Lower leg skin (tissue), 4 donors: ENCODE data around the gene P2RY8. TPM values are rescaled to one million over a fixed set of nuclear protein-coding genes. Genes with fewer than 3 reads are reported as not detected.

Experiments
- DNase-seq, 2 donors: peaks; one replicate each; pipeline ENCODE4 v3.0.0-alpha.2; 2019; ENCODE audit warnings: low spot score in 2 of 2
- H3K4me3 ChIP-seq: fragments of 200-600 bp; sonication (generic); 2 replicates; pipeline ENCODE4 v1.5.1; 2017; ENCODE audit warnings: mild to moderate bottlenecking, low read depth; ENCODE audit not compliant: poor library complexity, severe bottlenecking
- POLR2A ChIP-seq, 2 donors: fragments of 450-650 bp; IDR thresholded peaks; one replicate each; pipeline ENCODE4 v1.6.1; 2016 to 2017; ENCODE audit warnings: antibody characterized with exemption in 2 of 2, mild to moderate bottlenecking in 1 of 2, moderate library complexity in 1 of 2
- WGBS, 2 donors: methylation state at CpG; one replicate each; pipeline ENCODE4 v1.1.5; 2018; 5-methylcytosine and 5-hydroxymethylcytosine counted together
- intact Hi-C: fragments of 100-400 bp; cut with DNase I; formaldehyde crosslinking; loops from one replicate; pipeline ENCODE4 v1.15.0; 2023; ENCODE audit warnings: low total_unique reads
- total RNA-seq, 4 donors: library from RNA; depleted of rRNA; stranded (reverse); fragments of >200 nt; gene quantifications; one replicate each; pipeline ENCODE4 v1.1.0, GENCODE V29; 2016
- TF ChIP-seq, protein P1 (sequence below), 3 donors: fragments of 450-650 bp; IDR thresholded peaks; one replicate each; pipeline ENCODE4 v1.5.1; 2016; ENCODE audit warnings: antibody characterized with exemption in 3 of 3, mild to moderate bottlenecking in 3 of 3, moderate library complexity in 2 of 3

Gene P2RY8
- total RNA-seq = under 1 TPM; 0.08 to 0.81 (median 0.48) TPM

DNA sequence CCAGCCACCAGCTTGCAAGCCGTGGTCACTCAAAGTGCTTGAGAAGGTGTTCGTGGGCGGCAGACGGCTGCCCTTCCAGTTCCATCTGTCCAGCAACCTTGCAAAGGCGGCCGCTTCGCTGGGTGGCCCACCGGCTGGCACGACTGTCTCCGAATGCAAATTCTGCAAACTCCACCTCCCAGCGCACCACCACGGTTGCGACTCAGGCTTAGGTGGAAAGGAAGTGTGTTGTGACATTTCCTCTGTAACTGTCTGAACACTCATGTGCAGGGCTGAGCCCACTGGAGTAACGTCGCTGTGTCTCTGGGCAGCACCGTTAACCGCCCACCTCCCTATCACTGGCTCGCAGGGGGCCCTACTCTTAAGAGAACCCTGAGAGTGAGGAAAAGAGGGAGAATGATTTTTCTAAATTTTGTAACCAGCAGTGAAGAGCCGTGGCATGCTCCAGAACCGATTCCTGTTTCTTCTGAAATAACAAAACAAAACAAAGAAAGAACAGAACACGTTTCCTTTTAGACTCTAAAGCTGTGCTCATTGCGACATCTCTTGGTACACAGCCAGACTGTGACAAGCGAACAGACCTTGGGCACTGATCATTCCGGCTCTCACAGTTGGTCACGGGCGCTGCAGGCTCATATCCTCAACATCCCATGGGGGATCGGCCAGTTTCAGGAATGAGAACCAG lies at the start of gene P2RY8:
TSS of gene P2RY8 (minus strand) at position 155 of the 685 bp plus-strand sequence. CDS start 70,627 bp downstream, outside the sequence.
- DNase-seq = peak; percentile 52 to 91
- intact Hi-C loops = no loop called here
- 51 to 61% methylated on average over 27 of the region's 27 CpGs for WGBS, 2 donors
- TF ChIP-seq, protein P1, sequence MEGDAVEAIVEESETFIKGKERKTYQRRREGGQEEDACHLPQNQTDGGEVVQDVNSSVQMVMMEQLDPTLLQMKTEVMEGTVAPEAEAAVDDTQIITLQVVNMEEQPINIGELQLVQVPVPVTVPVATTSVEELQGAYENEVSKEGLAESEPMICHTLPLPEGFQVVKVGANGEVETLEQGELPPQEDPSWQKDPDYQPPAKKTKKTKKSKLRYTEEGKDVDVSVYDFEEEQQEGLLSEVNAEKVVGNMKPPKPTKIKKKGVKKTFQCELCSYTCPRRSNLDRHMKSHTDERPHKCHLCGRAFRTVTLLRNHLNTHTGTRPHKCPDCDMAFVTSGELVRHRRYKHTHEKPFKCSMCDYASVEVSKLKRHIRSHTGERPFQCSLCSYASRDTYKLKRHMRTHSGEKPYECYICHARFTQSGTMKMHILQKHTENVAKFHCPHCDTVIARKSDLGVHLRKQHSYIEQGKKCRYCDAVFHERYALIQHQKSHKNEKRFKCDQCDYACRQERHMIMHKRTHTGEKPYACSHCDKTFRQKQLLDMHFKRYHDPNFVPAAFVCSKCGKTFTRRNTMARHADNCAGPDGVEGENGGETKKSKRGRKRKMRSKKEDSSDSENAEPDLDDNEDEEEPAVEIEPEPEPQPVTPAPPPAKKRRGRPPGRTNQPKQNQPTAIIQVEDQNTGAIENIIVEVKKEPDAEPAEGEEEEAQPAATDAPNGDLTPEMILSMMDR (IDR thresholded peaks at IDR 0.05) = no peak
- no peak for TF ChIP-seq POLR2A (IDR thresholded peaks at IDR 0.05)
- no peak within 1 kb of the TSS for H3K4me3 ChIP-seq

DNA sequence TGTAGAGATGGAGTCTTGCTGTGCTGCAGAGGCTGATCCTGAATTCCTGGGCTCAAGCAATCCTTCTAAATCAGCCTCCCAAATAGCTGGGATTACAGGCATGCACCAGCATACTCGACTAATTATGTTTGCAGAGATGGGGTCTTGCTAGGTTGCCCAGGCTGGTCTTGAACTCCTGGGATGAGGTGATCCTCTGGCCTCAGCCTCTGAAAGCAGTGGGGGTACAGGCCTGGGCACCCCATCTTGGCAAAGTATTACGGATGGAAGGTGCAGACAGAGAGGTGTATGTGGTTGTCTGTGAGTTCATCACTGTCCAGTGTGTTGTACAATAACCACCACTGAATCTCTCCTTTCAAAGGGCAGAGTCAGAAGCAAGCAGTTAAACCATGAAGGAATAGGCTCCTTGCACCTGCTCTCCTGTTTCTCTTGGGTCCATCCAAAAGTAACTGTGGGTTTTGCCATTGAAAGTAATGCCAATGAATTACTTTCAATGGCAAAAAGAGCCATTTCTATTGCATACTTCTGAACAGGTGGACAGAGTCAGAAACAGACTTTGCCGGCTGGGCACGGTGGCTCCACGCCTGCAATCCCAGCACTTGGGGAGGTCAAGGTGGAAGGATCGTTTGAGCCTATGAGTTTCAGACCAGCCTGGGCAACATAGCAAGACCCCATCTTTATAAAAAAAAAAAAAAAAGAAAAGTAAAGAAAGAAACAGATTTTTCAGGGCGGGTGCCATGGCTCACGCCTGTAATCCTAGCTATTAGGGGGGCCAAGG lies 47.4 kb upstream of the P2RY8 start:
- no peak overlapping the region for H3K4me3 ChIP-seq
- DNase-seq = no peak
- WGBS, 2 donors = 88 to 90% methylated on average over 8 of the region's 8 CpGs
- intact Hi-C loops = no loop called here
- TF ChIP-seq, protein P1 (IDR thresholded peaks at IDR 0.05) = no peak
- TF ChIP-seq POLR2A (IDR thresholded peaks at IDR 0.05) = no peak

DNA sequence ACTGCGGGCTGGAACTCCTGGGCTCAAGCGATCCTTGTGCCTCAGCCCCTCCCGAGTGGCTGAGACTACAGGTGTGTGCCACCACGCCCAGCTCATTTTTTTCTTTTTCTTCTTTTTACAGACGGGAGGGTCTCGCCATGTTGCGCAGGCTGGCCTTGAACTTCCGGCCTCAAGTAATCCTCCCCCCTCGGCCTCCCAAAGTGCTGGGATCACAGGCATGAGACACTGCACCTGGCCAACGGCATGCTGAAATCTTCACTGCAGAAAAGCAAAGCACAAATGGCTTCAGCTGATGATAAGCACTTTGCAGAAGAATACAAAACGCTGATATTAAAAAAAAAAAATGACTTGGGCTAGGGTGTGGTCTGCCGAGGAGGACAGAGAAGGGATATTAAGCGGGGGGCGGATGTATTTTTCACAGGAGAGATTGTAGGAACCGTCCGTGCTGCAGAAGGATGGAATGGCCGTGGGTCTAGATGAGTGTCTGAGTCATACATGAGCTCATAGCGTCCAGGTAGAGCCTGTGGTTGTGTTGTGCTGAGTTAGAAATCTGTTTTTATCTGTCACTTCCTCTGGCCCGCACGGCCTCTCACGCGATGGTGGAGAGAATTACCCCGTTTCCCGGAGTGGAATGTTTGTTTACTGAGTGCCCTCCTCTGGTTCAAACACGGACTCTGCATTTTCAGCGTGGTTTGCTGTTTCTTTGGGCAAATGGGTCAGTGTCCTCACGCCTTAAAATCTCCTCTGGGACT lies 45.9 kb upstream of the P2RY8 start:
- WGBS, 2 donors = 49 to 53% methylated on average over 27 of the region's 27 CpGs
- TF ChIP-seq, protein P1 (IDR thresholded peaks at IDR 0.05) = no peak
- TF ChIP-seq POLR2A (IDR thresholded peaks at IDR 0.05) = no peak

GRCh38 chrX:1581132-1581531 lies 44.1 kb upstream of the P2RY8 start:
- intact Hi-C loops = no loop called here
- WGBS, 2 donors = 29 to 30% methylated on average over 4 of the region's 4 CpGs
- no peak overlapping the region for H3K4me3 ChIP-seq
- TF ChIP-seq, protein P1 (IDR thresholded peaks at IDR 0.05) = no peak
- no peak for TF ChIP-seq POLR2A (IDR thresholded peaks at IDR 0.05)
- DNase-seq = peak in 1 of 2 donors; percentile 41

More for the DNA sequence above, 45.9 kb upstream of the P2RY8 start:
- intact Hi-C loops = no loop called here
- no peak for DNase-seq
- no peak overlapping the region for H3K4me3 ChIP-seq

DNA sequence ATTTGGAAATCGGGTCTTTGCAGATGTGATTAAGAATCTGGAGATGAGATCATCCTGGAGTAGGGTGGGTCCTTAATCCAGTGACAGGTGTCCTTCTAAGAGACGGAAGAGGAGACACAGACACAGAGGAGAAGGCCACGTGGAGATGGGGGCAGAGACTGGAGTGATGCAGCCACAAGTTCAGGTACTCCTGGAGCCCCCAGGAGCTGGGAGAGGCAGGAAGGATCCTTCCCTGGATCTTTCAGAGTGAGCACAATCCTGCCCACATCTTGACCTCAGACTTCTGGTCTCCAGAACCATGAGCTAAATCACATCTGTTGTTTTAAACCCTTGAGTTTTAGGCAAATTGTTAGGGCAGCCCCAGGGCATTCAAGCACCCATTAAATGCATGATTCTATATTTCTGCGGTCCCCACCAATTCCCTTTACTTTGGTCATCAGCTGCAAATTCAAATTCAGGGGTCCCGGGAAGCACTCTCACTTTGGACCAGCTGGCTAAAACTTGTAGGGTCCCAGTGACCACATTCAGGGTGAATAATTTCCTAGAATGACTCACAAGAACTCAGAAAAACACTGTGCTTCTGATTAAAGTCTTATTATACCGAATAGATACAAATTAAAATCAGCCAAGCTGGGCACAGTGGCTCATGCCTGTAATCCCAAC lies 41.7 kb upstream of the P2RY8 start:
- intact Hi-C loops = no loop called here
- no peak overlapping the region for H3K4me3 ChIP-seq
- 59 to 67% methylated on average over 6 of the region's 6 CpGs for whole genome bisulfite sequencing, 2 donors
- no peak for TF ChIP-seq POLR2A (IDR thresholded peaks at IDR 0.05)
- TF ChIP-seq, protein P1 (IDR thresholded peaks at IDR 0.05) = no peak
- DNase-seq = no peak
